Upper lobe of right lung (tissue), 1 donor: ENCODE measurements around the gene PLXND1. TPM values are rescaled to one million over a fixed set of nuclear protein-coding genes. Genes with fewer than 3 reads are reported as not detected.

Experiments
- ATAC-seq: fragments of 200-7000 bp; cut with Tn5 transposase; one replicate; pipeline ENCODE4 v1.9.1; 2020; ENCODE audit warnings: mild to moderate bottlenecking, moderate library complexity
- DNase-seq: peaks from one replicate; pipeline ENCODE4 v3.0.0-alpha.2; 2020
- H3K27ac ChIP-seq: fragments of 200-600 bp; one replicate; pipeline ENCODE4 v1.8.0; 2022
- H3K27me3 ChIP-seq: fragments of 200-600 bp; one replicate; pipeline ENCODE4 v1.8.0; 2022; ENCODE audit warnings: mild to moderate bottlenecking
- H3K36me3 ChIP-seq: fragments of 200-600 bp; one replicate; pipeline ENCODE4 v1.8.0; 2022
- H3K4me1 ChIP-seq: fragments of 200-600 bp; one replicate; pipeline ENCODE4 v1.8.0; 2022
- H3K4me3 ChIP-seq: fragments of 200-600 bp; one replicate; pipeline ENCODE4 v1.8.0; 2022; ENCODE audit warnings: mild to moderate bottlenecking
- H3K9me3 ChIP-seq: fragments of 200-600 bp; one replicate; pipeline ENCODE4 v1.8.0; 2022
- CTCF ChIP-seq: fragments of 200-600 bp; IDR thresholded peaks from one replicate; pipeline ENCODE4 v1.8.0; 2022; ENCODE audit warnings: antibody characterized with exemption
- intact Hi-C: fragments of 100-400 bp; cut with DNase I; formaldehyde crosslinking; loops from one replicate; pipeline ENCODE4 v1.11.0; 2022
- total RNA-seq: library from RNA; stranded (reverse); fragmentation: NEBNext Ultra II Directional; extraction: Animal tissue kit (Norgen Biotek cat#: 25700); gene quantifications from one replicate; pipeline ENCODE4 v1.2.1, GENCODE V29; 2021
- donor health status: DM: no; HTN: yes; CAD: no; lungs with severe emphysema.

The PLXND1 gene
- total RNA-seq, 1 donor from 2014 or later: 284 TPM

GRCh38 chr3:129554356-129555152 is 51.9 kb downstream of the PLXND1 start:
- H3K9me3 ChIP-seq: no peaks in the 10 kb centered on the region
- ATAC-seq (no peak), DNase-seq (no peak)
- H3K27ac ChIP-seq: no peak overlapping the region
- intact Hi-C loops: no loop called here
- TF ChIP-seq CTCF: no peak
- H3K4me3 ChIP-seq: no peak overlapping the region
- no peaks in the 10 kb centered on the region for H3K27me3 ChIP-seq
- H3K4me1 ChIP-seq: peaks cover 48% of the 10 kb centered on the region
- H3K36me3 ChIP-seq: peaks cover 46% of the 10 kb centered on the region

GRCh38 chr3:129553719-129554118 is 52.8 kb downstream of the PLXND1 start:
- Histone ChIP-seq H3K27ac (no peak overlapping the region), H3K4me3 (no peak overlapping the region), H3K36me3 (peaks cover 38% of the 10 kb centered on the region), H3K4me1 (peaks cover 40% of the 10 kb centered on the region), H3K9me3 (no peaks in the 10 kb centered on the region), H3K27me3 (no peaks in the 10 kb centered on the region)
- ATAC-seq (peak; percentile 7), DNase-seq (no peak)
- intact Hi-C loops: no loop called here
- TF ChIP-seq CTCF: no peak

- H3K36me3 ChIP-seq: peaks cover 32% of the 10 kb centered on the region
- H3K27ac ChIP-seq: no peak overlapping the region
- TF ChIP-seq CTCF: no peak
- no peaks in the 10 kb centered on the region for H3K27me3 ChIP-seq
- no peaks in the 10 kb centered on the region for H3K9me3 ChIP-seq
- H3K4me1 ChIP-seq: peaks cover 35% of the 10 kb centered on the region
- H3K4me3 ChIP-seq: no peak overlapping the region
- intact Hi-C loops: no loop called here
- DNase-seq (no peak), ATAC-seq (no peak)
These were observed 53.3 kb downstream of the PLXND1 start for GRCh38 chr3:129553171-129553570.

GRCh38 chr3:129552287-129553050 is 54.0 kb downstream of the PLXND1 start:
- H3K4me1 ChIP-seq: peaks cover 28% of the 10 kb centered on the region
- intact Hi-C loops: no loop called here

GRCh38 chr3:129549805-129550204 is 56.7 kb downstream of the PLXND1 start:
- Histone ChIP-seq H3K4me1 (peaks cover 16% of the 10 kb centered on the region), H3K4me3 (no peak overlapping the region), H3K9me3 (no peaks in the 10 kb centered on the region), H3K27ac (no peak overlapping the region), H3K36me3 (no peaks in the 10 kb centered on the region), H3K27me3 (no peaks in the 10 kb centered on the region)
- intact Hi-C loops: no loop called here
- TF ChIP-seq CTCF: no peak
- ATAC-seq: no peak
- DNase-seq: no peak

More at GRCh38 chr3:129552287-129553050, 54.0 kb downstream of the PLXND1 start:
- H3K36me3 ChIP-seq: peaks cover 25% of the 10 kb centered on the region
- ATAC-seq (no peak), DNase-seq (no peak)
- no peak overlapping the region for H3K4me3 ChIP-seq
- no peak for TF ChIP-seq CTCF
- H3K27me3 ChIP-seq: no peaks in the 10 kb centered on the region
- no peak overlapping the region for H3K27ac ChIP-seq
- no peaks in the 10 kb centered on the region for H3K9me3 ChIP-seq
